K562 (cell line): ENCODE data around the gene AKNA. TPM values are rescaled to one million over a fixed set of nuclear protein-coding genes. Genes with fewer than 3 reads are reported as not detected.
A peak's percentile ranks its signal among the peaks of the same experiment; 100 is the strongest.

Experiments
- ATAC-seq: fragments of 200-7000 bp; cut with Tn5 transposase; 3 replicates; pipeline ENCODE4 v1.9.1; 2020; ENCODE audit warnings: moderate library complexity
- BruUV-seq: library from RNA; stranded (reverse); fragments of 400-500 nt; replicated peaks from 2 replicates; lab custom pipeline; 2021; lab: Mats Ljungman, UMichigan
- CTCF ChIA-PET: fragments of 300-600 bp; formaldehyde crosslinking; extraction: SDS; loops from one replicate; lab custom pipeline; 2021; ENCODE audit warnings: low intra/inter-chr PET ratio; lab: Yijun Ruan, JAX
- POLR2A ChIA-PET: fragments of 300-600, 350-650 bp; sonication (Branson Sonifier 250); formaldehyde crosslinking; extraction: SDS; loops from one replicate; lab custom pipeline; 2021; ENCODE audit warnings: antibody characterized with exemption, inconsistent platforms; lab: Yijun Ruan, JAX
- DNase-seq, 4 experiments: peaks; one replicate each; pipeline versions ENCODE4 v3.0.0 to v3.0.0-alpha.2; 2011 to 2018; ENCODE audit warnings: low spot score in 3 of 4, mixed read lengths in 3 of 4; ENCODE audit errors: extremely low read depth in 1 of 4
- FAIRE-seq: peaks from 2 replicates; lab custom pipeline; 2011; peaks lifted over from hg19 to GRCh38; lab: Jason Lieb, UNC
- H2AFZ ChIP-seq: 2 replicates; pipeline ENCODE4 v1.6.0; 2011; ENCODE audit warnings: low read depth, low read length, control low read depth, inconsistent platforms
- H3K27ac ChIP-seq: fragments of 200-600 bp; 3 replicates; pipeline ENCODE4 v1.8.0; 2011; ENCODE audit warnings: low read depth, mild to moderate bottlenecking, control low read depth, inconsistent platforms, low read length, moderate library complexity, mixed read lengths; ENCODE audit errors: extremely low read depth
- H3K27me3 ChIP-seq, 2 experiments: fragments of 300-600 bp in 1 of 2; 2 replicates in 1 of 2; 3 replicates in 1 of 2; pipeline versions ENCODE4 v1.6.0 to v1.8.0; 2011; ENCODE audit warnings: inconsistent platforms in 2 of 2, low read length in 2 of 2, mild to moderate bottlenecking in 1 of 2, mixed read lengths in 1 of 2, moderate library complexity in 1 of 2; ENCODE audit not compliant: control insufficient read depth in 2 of 2, insufficient read depth in 2 of 2
- H3K36me3 ChIP-seq: fragments of 300-600 bp; 3 replicates; pipeline ENCODE4 v1.8.0; 2011; ENCODE audit warnings: mild to moderate bottlenecking, low read length, inconsistent platforms; ENCODE audit not compliant: control insufficient read depth, insufficient read depth
- H3K4me1 ChIP-seq, 2 experiments: fragments of 200-600 bp in 1 of 2; replicated peaks in 1 of 2; 2 replicates in 1 of 2; 3 replicates in 1 of 2; pipeline versions ENCODE4 v1.5.1 to v1.8.0; 2011; ENCODE audit warnings: inconsistent platforms in 2 of 2, low read length in 2 of 2, mild to moderate bottlenecking in 1 of 2, mixed read lengths in 1 of 2, moderate library complexity in 1 of 2; ENCODE audit not compliant: control insufficient read depth in 2 of 2, insufficient read depth in 2 of 2
- H3K4me2 ChIP-seq: 2 replicates; pipeline ENCODE4 v1.6.1; 2011; ENCODE audit warnings: low read length, control low read depth, inconsistent platforms, mixed read lengths; ENCODE audit not compliant: insufficient read depth
- H3K4me3 ChIP-seq: fragments of 200-600 bp; sonication (generic), shearing (Covaris generic); 2 replicates; pipeline ENCODE4 v1.5.1; 2016; ENCODE audit warnings: control low read depth, inconsistent platforms
- H3K79me2 ChIP-seq: fragments of 200-600 bp; 3 replicates; pipeline ENCODE4 v1.8.0; 2011; ENCODE audit warnings: low read length, inconsistent platforms; ENCODE audit not compliant: control insufficient read depth, insufficient read depth
- H3K9ac ChIP-seq, 2 experiments: 2 replicates each; pipeline versions ENCODE4 v1.6.0 to v1.6.1; 2011; ENCODE audit warnings: low read depth in 2 of 2, low read length in 2 of 2, control low read depth in 1 of 2, inconsistent platforms in 1 of 2, mild to moderate bottlenecking in 1 of 2, mixed read lengths in 1 of 2; ENCODE audit not compliant: insufficient read depth in 1 of 2
- H3K9me1 ChIP-seq: one replicate; pipeline ENCODE4 v1.6.0; 2011; ENCODE audit warnings: inconsistent platforms, mild to moderate bottlenecking, low read length, moderate library complexity; ENCODE audit not compliant: control insufficient read depth, insufficient read depth
- H3K9me3 ChIP-seq: replicated peaks from 2 replicates; pipeline ENCODE4 v1.5.1; 2011; ENCODE audit warnings: low read depth, low read length, inconsistent platforms; ENCODE audit not compliant: control insufficient read depth, insufficient read depth
- H4K20me1 ChIP-seq: replicated peaks from 2 replicates; pipeline ENCODE4 v1.6.1; 2011; ENCODE audit warnings: low read length, inconsistent platforms, mixed read lengths; ENCODE audit not compliant: control insufficient read depth, insufficient read depth
- ESRRA ChIP-seq: fragments of 450-650 bp; IDR thresholded peaks from 2 replicates; pipeline ENCODE4 v1.6.1; 2014; ENCODE audit warnings: low read depth, mild to moderate bottlenecking, moderate library complexity, borderline replicate concordance
- MAFK ChIP-seq: IDR thresholded peaks from 2 replicates; pipeline ENCODE4 v1.6.1; 2011; ENCODE audit warnings: low read length, improper control_type of control experiment
- RBM25 ChIP-seq: fragments of 200-400 bp; formaldehyde crosslinking; IDR thresholded peaks from 2 replicates; pipeline ENCODE4 v1.6.1; 2018; ENCODE audit warnings: low read length, low read depth, moderate library complexity; ENCODE audit not compliant: severe bottlenecking
- SOX6 ChIP-seq: fragments of 450-650 bp; IDR thresholded peaks from 2 replicates; pipeline ENCODE4 v1.6.1; 2014; ENCODE audit warnings: mild to moderate bottlenecking
- SRF ChIP-seq, 2 experiments: fragments of 250-450, 450-650 bp in 1 of 2; sonication (Bioruptor Pico) in 1 of 2; sonication (generic) in 1 of 2; formaldehyde crosslinking; IDR thresholded peaks; 2 replicates each; pipeline versions ENCODE4 v1.5.0 to v1.5.1; 2020 to 2022; ENCODE audit warnings: mild to moderate bottlenecking in 1 of 2, missing genetic modification reagents in 1 of 2
- ZBTB34 ChIP-seq: fragments of 250-450 bp; sonication (Bioruptor Pico); IDR thresholded peaks from 2 replicates; pipeline ENCODE4 v1.8.0; 2021; ENCODE audit warnings: mild to moderate bottlenecking, moderate library complexity
- ZNF124 ChIP-seq: sonication (generic); formaldehyde crosslinking; IDR thresholded peaks from 2 replicates; pipeline ENCODE4 v1.8.1; 2022; ENCODE audit warnings: missing genetic modification reagents
- WGBS: fragments of 100-300 bp; shearing (Covaris generic); methylation state at CpG from one replicate; pipeline ENCODE4 v1.1.6; 2016; ENCODE audit warnings: low coverage, mixed read lengths; ENCODE audit not compliant: insufficient coverage; ENCODE audit errors: missing lambda C conversion rate; 5-methylcytosine and 5-hydroxymethylcytosine counted together
- in situ Hi-C: fragments of 300-500 bp; cut with MboI; formaldehyde crosslinking; loops from 4 replicates; pipeline ENCODE4 v1.15.0; 2018; ENCODE audit warnings: inconsistent platforms, mixed read lengths
- intact Hi-C: fragments of 100-400 bp; cut with micrococcal nuclease; formaldehyde crosslinking; loops from 2 replicates; pipeline ENCODE4 v1.14.2; 2022
- polyA plus RNA-seq, 8 experiments: library from polyadenylated mRNA; depleted of rRNA in 4 of 8; stranded (reverse) in 5 of 8; unstranded in 3 of 8; fragments of >200 nt; fragmentation: Nextera tagmentation in 2 of 8; fragmentation: Illumina TruSeq in 1 of 8; extraction: Ambion mirVana in 2 of 8; extraction: Trizol in 1 of 8; gene quantifications; 2 replicates each; pipeline versions ENCODE4 v1.2.1 to v1.2.3, GENCODE V29; 2011 to 2014; ENCODE audit warnings: inconsistent platforms in 1 of 8, missing spikeins in 1 of 8
- total RNA-seq, 7 experiments: library from RNA; depleted of rRNA in 6 of 7; stranded (reverse); fragments of >200 nt in 6 of 7; fragmentation: Illumina TruSeq in 2 of 7; extraction: Trizol in 2 of 7; gene quantifications; 2 replicates each; pipeline versions ENCODE4 v1.2.1 to v1.2.3, GENCODE V29; 2011 to 2021; ENCODE audit warnings: low replicate concordance in 1 of 7
- TF ChIP-seq, protein P1 (sequence below): fragments of 250-450 bp; sonication (Bioruptor Pico); IDR thresholded peaks from 2 replicates; pipeline ENCODE4 v1.8.0; 2022; ENCODE audit warnings: inconsistent platforms

AKNA gene
- total and polyA plus RNA-seq, 9 of the 15 experiments (the other 6 are each of a cell fraction or from before 2014, with no cell fraction given), result 0.29 to 20.5 (median 3.9) TPM

DNA sequence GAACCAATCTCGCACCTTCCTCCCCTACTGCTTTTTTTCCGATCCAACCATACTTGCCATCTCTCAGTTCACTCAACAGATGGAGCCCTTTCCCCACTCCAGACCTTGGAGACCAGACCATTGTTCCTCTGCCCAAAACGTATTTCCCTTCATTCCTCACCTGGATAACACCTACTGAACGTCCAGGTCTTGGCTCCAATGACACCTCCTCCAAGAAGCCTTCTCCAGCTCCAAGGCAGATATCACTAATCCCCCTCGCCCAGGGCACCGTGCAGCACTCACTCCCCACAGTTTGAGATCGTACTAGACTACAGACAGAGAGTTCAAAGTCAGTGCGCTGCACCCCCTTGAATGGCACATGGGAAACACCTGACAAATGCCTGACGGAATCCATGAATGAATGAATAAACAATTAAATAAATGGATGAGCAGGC lies 47.1 kb upstream of the AKNA start (continued):
- TF ChIP-seq, protein P1, sequence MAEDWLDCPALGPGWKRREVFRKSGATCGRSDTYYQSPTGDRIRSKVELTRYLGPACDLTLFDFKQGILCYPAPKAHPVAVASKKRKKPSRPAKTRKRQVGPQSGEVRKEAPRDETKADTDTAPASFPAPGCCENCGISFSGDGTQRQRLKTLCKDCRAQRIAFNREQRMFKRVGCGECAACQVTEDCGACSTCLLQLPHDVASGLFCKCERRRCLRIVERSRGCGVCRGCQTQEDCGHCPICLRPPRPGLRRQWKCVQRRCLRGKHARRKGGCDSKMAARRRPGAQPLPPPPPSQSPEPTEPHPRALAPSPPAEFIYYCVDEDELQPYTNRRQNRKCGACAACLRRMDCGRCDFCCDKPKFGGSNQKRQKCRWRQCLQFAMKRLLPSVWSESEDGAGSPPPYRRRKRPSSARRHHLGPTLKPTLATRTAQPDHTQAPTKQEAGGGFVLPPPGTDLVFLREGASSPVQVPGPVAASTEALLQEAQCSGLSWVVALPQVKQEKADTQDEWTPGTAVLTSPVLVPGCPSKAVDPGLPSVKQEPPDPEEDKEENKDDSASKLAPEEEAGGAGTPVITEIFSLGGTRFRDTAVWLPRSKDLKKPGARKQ (CRISPR knock-in tag), result no peak
- no peak for TF ChIP-seq SOX6
- TF ChIP-seq, all 486 proteins: peak for 11

GRCh38 chr9:114433720-114434255 lies 46.0 kb upstream of the AKNA start:
- POLR2A ChIA-PET, result interaction anchor here (1.0 kb wide), 1 partner anchor 9 kb away, joined by 4 read pairs; no protein-coding TSS in a partner anchor
- no peak overlapping the region for H2AFZ ChIP-seq

More at GRCh38 chr9:114433720-114434255, 46.0 kb upstream of the AKNA start:
- FAIRE-seq (peak; percentile 48), DNase-seq (no peak), ATAC-seq (no peak)
- H3K4me3 ChIP-seq, result no peak overlapping the region
- in situ Hi-C loops, result loop anchor here (5.0 kb wide), 1 partner anchor 219 kb away; no protein-coding TSS in a partner anchor
- no peaks in the 10 kb centered on the region for H3K9me3 ChIP-seq
- H3K79me2 ChIP-seq, result no peaks in the 10 kb centered on the region
- CTCF ChIA-PET, result interaction anchor here (0.5 to 2.6 kb wide), 5 partner anchors 29 to 219 kb away, joined by 3 to 12 read pairs (median 4); no protein-coding TSS in a partner anchor
- intact Hi-C loops, result loop anchor here (1.0 kb wide), 1 partner anchor 74 kb away; no protein-coding TSS in a partner anchor
- H3K27ac ChIP-seq, result no peak overlapping the region
- no TSS peak for BruUV-seq
- H3K4me2 ChIP-seq, result no peak overlapping the region
- no peak overlapping the region for H3K9ac ChIP-seq
- TF ChIP-seq RBM25, result peak; percentile 43
- 0 out of 4 replicates have a peak, but pooled peaks of 1 of the 2 experiments have one; percentile 55 for TF ChIP-seq SRF (CRISPR knock-in tag; IDR thresholded peaks at IDR 0.05)
- no peak for TF ChIP-seq MAFK
- TF ChIP-seq ZNF124 (CRISPR knock-in tag), result no peak
- TF ChIP-seq ESRRA, result 0 out of 2 replicates have a peak, but pooled peaks have one; percentile 47
- no peak for TF ChIP-seq ZBTB34 (CRISPR knock-in tag)
- peaks cover 5% of the 10 kb centered on the region; the same call in 1 of the 2 replicates for H4K20me1 ChIP-seq
- peaks cover 0 to 6% of the 10 kb centered on the region in 2 experiments; a peak in 2 of 5 replicates for H3K4me1 ChIP-seq
- 37% methylated on average over 6 of the region's 6 CpGs for WGBS
- H3K27me3 ChIP-seq, result no peaks in the 10 kb centered on the region; a peak in 1 of 5 replicates
- no peaks in the 10 kb centered on the region for H3K36me3 ChIP-seq
- peaks cover 6% of the 10 kb centered on the region for H3K9me1 ChIP-seq
